SK-N-MC (cell line): ENCODE data around the gene SMG7.

ENCODE experiments used
- EZH2 ChIP-seq: fragments of 200-600 bp; sonication (generic); IDR thresholded peaks from one replicate; pipeline ENCODE4 v1.6.1; 2017; ENCODE audit warnings: antibody characterized with exemption
- POLR2AphosphoS5 ChIP-seq: IDR thresholded peaks from 2 replicates; pipeline ENCODE4 v1.6.1; 2012; ENCODE audit warnings: mild to moderate bottlenecking, low read depth, low read length, borderline replicate concordance

GRCh38 chr1:183454377-183454776 is 17.9 kb upstream of the SMG7 start:
- TF ChIP-seq POLR2AphosphoS5 (no peak), EZH2 (no peak)
